ENCODE results near the gene GPATCH4.

GPATCH4 gene

GRCh38 chr1:156572663-156573018 lies 28.6 kb downstream of the GPATCH4 start:
- H3K9me3 ChIP-seq (ENCODE audit: severe bottlenecking) = no peaks in the 10 kb centered on the region
- no peak for DNase-seq
- peak overlapping the region; percentile 69 for H3K4me3 ChIP-seq (ENCODE audit: low read depth, low read length)
- no peaks in the 10 kb centered on the region for H3K27me3 ChIP-seq (ENCODE audit: insufficient read depth, low read depth, severe bottlenecking)
- H3K27ac ChIP-seq = no peak overlapping the region
- TF ChIP-seq CTCF (IDR thresholded peaks at IDR 0.05; ENCODE audit: low read depth, low read length) = no peak
- peaks cover 23% of the 10 kb centered on the region for H3K36me3 ChIP-seq

GRCh38 chr1:156571919-156572662 lies 29.2 kb downstream of the GPATCH4 start, which contains the start of gene IQGAP3:
IQGAP3 (minus strand) TSS chr1:156572565; CDS start chr1:156572529, 36 bp downstream.
- Histone ChIP-seq H3K27me3 (ENCODE audit: insufficient read depth, low read depth, severe bottlenecking) (no peaks in the 10 kb centered on the region), H3K36me3 (peaks cover 28% of the 10 kb centered on the region), H3K27ac (peak within 1 kb of the TSS; percentile 62), H3K4me3 (ENCODE audit: low read depth, low read length) (peak within 1 kb of the TSS; percentile 69), H3K9me3 (ENCODE audit: severe bottlenecking) (no peaks in the 10 kb centered on the region)
- TF ChIP-seq CTCF (IDR thresholded peaks at IDR 0.05; ENCODE audit: low read depth, low read length) = 0 out of 2 replicates have a peak, but pooled peaks have one; percentile 7
- peak; percentile 95 for DNase-seq

- Histone ChIP-seq H3K9me3 (ENCODE audit: severe bottlenecking) (no peaks in the 10 kb centered on the region), H3K27me3 (ENCODE audit: insufficient read depth, low read depth, severe bottlenecking) (no peaks in the 10 kb centered on the region), H3K36me3 (peaks cover 29% of the 10 kb centered on the region), H3K4me3 (ENCODE audit: low read depth, low read length) (peak overlapping the region; percentile 69), H3K27ac (no peak overlapping the region)
- no peak for TF ChIP-seq CTCF (IDR thresholded peaks at IDR 0.05; ENCODE audit: low read depth, low read length)
- DNase-seq = no peak
These were observed 29.9 kb downstream of the GPATCH4 start for GRCh38 chr1:156571261-156571852.

GRCh38 chr1:156566436-156566835 lies 34.8 kb downstream of the GPATCH4 start:
- DNase-seq = no peak
- peaks cover 61% of the 10 kb centered on the region for H3K36me3 ChIP-seq
- TF ChIP-seq CTCF (IDR thresholded peaks at IDR 0.05; ENCODE audit: low read depth, low read length) = no peak
- no peak overlapping the region for H3K27ac ChIP-seq
- no peaks in the 10 kb centered on the region for H3K9me3 ChIP-seq (ENCODE audit: severe bottlenecking)
- no peaks in the 10 kb centered on the region for H3K27me3 ChIP-seq (ENCODE audit: insufficient read depth, low read depth, severe bottlenecking)
- H3K4me3 ChIP-seq (ENCODE audit: low read depth, low read length) = no peak overlapping the region

GRCh38 chr1:156565519-156565918 lies 35.8 kb downstream of the GPATCH4 start:
- DNase-seq = no peak
- no peak for TF ChIP-seq CTCF (IDR thresholded peaks at IDR 0.05; ENCODE audit: low read depth, low read length)
- H3K36me3 ChIP-seq = peaks cover 67% of the 10 kb centered on the region
- no peaks in the 10 kb centered on the region for H3K9me3 ChIP-seq (ENCODE audit: severe bottlenecking)
- no peak overlapping the region for H3K4me3 ChIP-seq (ENCODE audit: low read depth, low read length)
- H3K27me3 ChIP-seq (ENCODE audit: insufficient read depth, low read depth, severe bottlenecking) = no peaks in the 10 kb centered on the region
- no peak overlapping the region for H3K27ac ChIP-seq

Measured in WERI-Rb-1 (cell line).